OCI-LY3 (cell line): ENCODE measurements around the gene MUC13.

Experiments
- H2AFZ ChIP-seq: fragments of 200-600, 300-600 bp; shearing (Covaris generic); 2 replicates; pipeline ENCODE4 v1.6.0; 2014; ENCODE audit warnings: antibody characterized with exemption, low read depth, low read length
- H3K27ac ChIP-seq: fragments of 200-600, 300-600 bp; sonication (generic); 2 replicates; pipeline ENCODE4 v1.5.1; 2014; ENCODE audit warnings: mild to moderate bottlenecking, low read length, moderate library complexity, mixed read lengths
- H3K27me3 ChIP-seq: fragments of 200-600, 300-600 bp; sonication (generic); 2 replicates; pipeline ENCODE4 v1.6.1; 2014; ENCODE audit warnings: low read depth, low read length, mixed read lengths
- H3K36me3 ChIP-seq: fragments of 200-600, 300-600 bp; sonication (generic); replicated peaks from 2 replicates; pipeline ENCODE3; 2014; ENCODE audit warnings: low read depth, low read length, mixed read lengths
- H3K4me1 ChIP-seq: fragments of 300-600, 200-600 bp; sonication (generic); 2 replicates; pipeline ENCODE4 v1.6.1; 2014; ENCODE audit warnings: low read length, mixed read lengths
- H3K4me2 ChIP-seq: fragments of 200-600, 300-600 bp; sonication (generic); 2 replicates; pipeline ENCODE4 v1.6.1; 2014; ENCODE audit warnings: low read length, mixed read lengths
- H3K4me3 ChIP-seq: fragments of 300-600, 200-600 bp; sonication (generic); 2 replicates; pipeline ENCODE4 v1.5.1; 2014; ENCODE audit warnings: antibody characterized with exemption, mild to moderate bottlenecking, low read length, moderate library complexity
- H3K79me2 ChIP-seq: fragments of 300-600, 200-600 bp; shearing (Covaris generic); 2 replicates; pipeline ENCODE4 v1.6.1; 2014; ENCODE audit warnings: mild to moderate bottlenecking, low read length, mixed read lengths
- H3K9ac ChIP-seq: fragments of 300-600, 200-600 bp; shearing (Covaris generic); 2 replicates; pipeline ENCODE4 v1.6.0; 2014; ENCODE audit warnings: mild to moderate bottlenecking, low read length, moderate library complexity
- H3K9me3 ChIP-seq: fragments of 200-600, 300-600 bp; shearing (Covaris generic); 2 replicates; pipeline ENCODE4 v1.6.1; 2014; ENCODE audit warnings: low read length, mixed read lengths; ENCODE audit not compliant: insufficient read depth
- H4K20me1 ChIP-seq: fragments of 200-600, 300-600 bp; sonication (generic); 2 replicates; pipeline ENCODE4 v1.6.1; 2016; ENCODE audit warnings: low read length, mixed read lengths; ENCODE audit not compliant: insufficient read depth
- EZH2phosphoT487 ChIP-seq: fragments of 200-600 bp; shearing (Covaris generic); IDR thresholded peaks from 2 replicates; pipeline ENCODE4 v1.6.1; 2018; ENCODE audit warnings: antibody characterized with exemption, mixed run types, low read depth
- TF ChIP-seq, protein P1 (sequence below): fragments of 200-600, 300-600 bp; sonication (generic); IDR thresholded peaks from 2 replicates; pipeline ENCODE4 v1.5.1; 2014; ENCODE audit warnings: antibody characterized with exemption, low read length, low read depth

Gene MUC13

DNA sequence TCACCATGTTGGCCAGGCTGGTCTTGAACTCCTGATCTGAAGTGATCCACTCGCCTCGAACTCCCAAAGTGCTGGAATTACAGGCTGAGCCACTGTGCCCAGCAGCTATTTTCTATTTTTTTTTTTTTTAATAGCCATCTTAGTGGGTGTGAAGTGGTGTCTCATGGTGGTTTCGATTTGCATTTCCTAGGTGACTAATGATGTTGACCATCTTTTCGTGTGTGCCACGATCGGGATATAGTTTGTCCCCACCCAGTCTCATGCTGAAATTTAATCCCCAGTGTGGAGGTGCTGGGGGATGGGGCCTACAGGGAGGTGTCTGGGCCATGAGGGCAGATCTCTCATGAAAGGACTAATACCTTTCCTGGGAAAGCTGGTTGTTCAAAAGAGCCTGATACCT, 41.8 kb upstream of the MUC13 start:
- Histone ChIP-seq H3K4me2 (no peak overlapping the region), H3K36me3 (no peaks in the 10 kb centered on the region)

GRCh38 chr3:124974691-124975090, 40.1 kb upstream of the MUC13 start:
- no peaks in the 10 kb centered on the region for H3K27me3 ChIP-seq
- no peak overlapping the region for H3K4me2 ChIP-seq
- H3K27ac ChIP-seq: no peak overlapping the region
- H3K4me1 ChIP-seq: no peaks in the 10 kb centered on the region
- no peak overlapping the region for H3K4me3 ChIP-seq
- no peak overlapping the region for H2AFZ ChIP-seq
- no peaks in the 10 kb centered on the region for H3K9me3 ChIP-seq
- H3K9ac ChIP-seq: no peak overlapping the region
- H4K20me1 ChIP-seq: no peaks in the 10 kb centered on the region
- H3K79me2 ChIP-seq: no peaks in the 10 kb centered on the region
- no peak for TF ChIP-seq EZH2phosphoT487
- TF ChIP-seq, protein P1, sequence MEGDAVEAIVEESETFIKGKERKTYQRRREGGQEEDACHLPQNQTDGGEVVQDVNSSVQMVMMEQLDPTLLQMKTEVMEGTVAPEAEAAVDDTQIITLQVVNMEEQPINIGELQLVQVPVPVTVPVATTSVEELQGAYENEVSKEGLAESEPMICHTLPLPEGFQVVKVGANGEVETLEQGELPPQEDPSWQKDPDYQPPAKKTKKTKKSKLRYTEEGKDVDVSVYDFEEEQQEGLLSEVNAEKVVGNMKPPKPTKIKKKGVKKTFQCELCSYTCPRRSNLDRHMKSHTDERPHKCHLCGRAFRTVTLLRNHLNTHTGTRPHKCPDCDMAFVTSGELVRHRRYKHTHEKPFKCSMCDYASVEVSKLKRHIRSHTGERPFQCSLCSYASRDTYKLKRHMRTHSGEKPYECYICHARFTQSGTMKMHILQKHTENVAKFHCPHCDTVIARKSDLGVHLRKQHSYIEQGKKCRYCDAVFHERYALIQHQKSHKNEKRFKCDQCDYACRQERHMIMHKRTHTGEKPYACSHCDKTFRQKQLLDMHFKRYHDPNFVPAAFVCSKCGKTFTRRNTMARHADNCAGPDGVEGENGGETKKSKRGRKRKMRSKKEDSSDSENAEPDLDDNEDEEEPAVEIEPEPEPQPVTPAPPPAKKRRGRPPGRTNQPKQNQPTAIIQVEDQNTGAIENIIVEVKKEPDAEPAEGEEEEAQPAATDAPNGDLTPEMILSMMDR: no peak
- H3K36me3 ChIP-seq: no peaks in the 10 kb centered on the region

More for the DNA sequence above, 41.8 kb upstream of the MUC13 start:
- H2AFZ ChIP-seq: no peak overlapping the region
- no peaks in the 10 kb centered on the region for H3K79me2 ChIP-seq
- no peaks in the 10 kb centered on the region for H3K9me3 ChIP-seq
- TF ChIP-seq EZH2phosphoT487: no peak
- TF ChIP-seq, protein P1: no peak
- H3K27me3 ChIP-seq: no peaks in the 10 kb centered on the region
- H3K4me3 ChIP-seq: no peak overlapping the region
- H3K27ac ChIP-seq: no peak overlapping the region
- H3K4me1 ChIP-seq: no peaks in the 10 kb centered on the region
- H3K9ac ChIP-seq: no peak overlapping the region
- no peaks in the 10 kb centered on the region for H4K20me1 ChIP-seq

GRCh38 chr3:124973290-124973689, 38.7 kb upstream of the MUC13 start:
- no peak overlapping the region for H3K4me3 ChIP-seq
- TF ChIP-seq, protein P1: no peak
- no peak for TF ChIP-seq EZH2phosphoT487

DNA sequence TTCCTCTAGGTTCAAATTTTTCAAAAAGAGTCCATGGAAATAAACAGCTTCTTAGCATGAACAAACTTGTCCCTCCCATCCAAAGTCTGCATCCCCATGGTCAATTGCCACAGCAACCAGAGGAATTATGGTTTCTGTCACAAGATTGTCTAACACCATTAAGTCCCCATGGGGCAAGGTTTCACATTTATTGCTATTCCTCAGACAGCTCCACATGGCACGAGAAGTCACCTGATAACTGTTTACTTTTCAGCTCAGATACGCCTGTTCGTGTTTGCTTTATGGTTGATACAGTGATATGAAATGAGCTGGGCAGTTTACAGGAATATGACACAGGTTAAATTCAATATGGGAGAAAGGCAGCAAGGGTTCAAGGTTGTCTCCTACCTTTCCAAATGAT, 37.9 kb upstream of the MUC13 start:
- Histone ChIP-seq H3K27ac (no peak overlapping the region), H3K9ac (no peak overlapping the region), H4K20me1 (no peaks in the 10 kb centered on the region), H3K4me3 (no peak overlapping the region), H3K27me3 (no peaks in the 10 kb centered on the region), H2AFZ (no peak overlapping the region), H3K4me2 (no peak overlapping the region), H3K9me3 (no peaks in the 10 kb centered on the region), H3K79me2 (no peaks in the 10 kb centered on the region), H3K36me3 (no peaks in the 10 kb centered on the region), H3K4me1 (no peaks in the 10 kb centered on the region)
- TF ChIP-seq EZH2phosphoT487: no peak
- TF ChIP-seq, protein P1: no peak

More at GRCh38 chr3:124973290-124973689, 38.7 kb upstream of the MUC13 start:
- Histone ChIP-seq H3K4me2 (no peak overlapping the region), H3K4me1 (no peaks in the 10 kb centered on the region), H3K79me2 (no peaks in the 10 kb centered on the region), H3K27ac (no peak overlapping the region), H3K36me3 (no peaks in the 10 kb centered on the region), H2AFZ (no peak overlapping the region), H3K27me3 (no peaks in the 10 kb centered on the region), H4K20me1 (no peaks in the 10 kb centered on the region), H3K9ac (no peak overlapping the region), H3K9me3 (no peaks in the 10 kb centered on the region)
